ENCODE measurements around the gene CHCHD10. TPM values are rescaled to one million over a fixed set of nuclear protein-coding genes. Genes with fewer than 3 reads are reported as not detected.

Gene CHCHD10
- total RNA-seq, 1 experiment from 2014 or later, result 0.46 TPM

GRCh38 chr22:23787910-23788309 is 20.1 kb upstream of the CHCHD10 start:
- no peak for DNase-seq (ENCODE audit: low read depth)

- DNase-seq (ENCODE audit: low read depth), result no peak
Measured at GRCh38 chr22:23787600-23787896, 19.8 kb upstream of the CHCHD10 start.

GRCh38 chr22:23786752-23787599 is 19.2 kb upstream of the CHCHD10 start, which contains the start of gene SMARCB1:
Gene SMARCB1, plus strand, starts transcription at chr22:23786966. Its CDS starts 204 bp downstream, at chr22:23787170.
- DNase-seq (ENCODE audit: low read depth), result peak; percentile 91

- DNase-seq (ENCODE audit: low read depth), result no peak
Measured at GRCh38 chr22:23786261-23786710, 18.5 kb upstream of the CHCHD10 start.

GRCh38 chr22:23784215-23784732 is 16.5 kb upstream of the CHCHD10 start:
- peak; percentile 82 for DNase-seq (ENCODE audit: low read depth)

- DNase-seq (ENCODE audit: low read depth), result no peak
Measured at GRCh38 chr22:23783265-23784150, 15.7 kb upstream of the CHCHD10 start.

GRCh38 chr22:23782703-23783102 is 14.9 kb upstream of the CHCHD10 start:
- no peak for DNase-seq (ENCODE audit: low read depth)

- no peak for DNase-seq (ENCODE audit: low read depth)
Measured at GRCh38 chr22:23782252-23782651, 14.5 kb upstream of the CHCHD10 start.

GRCh38 chr22:23781511-23782183 is 13.9 kb upstream of the CHCHD10 start:
- peak; percentile 70 for DNase-seq (ENCODE audit: low read depth)

GRCh38 chr22:23781065-23781464 is 13.3 kb upstream of the CHCHD10 start:
- DNase-seq (ENCODE audit: low read depth), result no peak

GRCh38 chr22:23780146-23780748 is 12.5 kb upstream of the CHCHD10 start:
- DNase-seq (ENCODE audit: low read depth), result no peak

- no peak for DNase-seq (ENCODE audit: low read depth)
Measured at GRCh38 chr22:23779731-23780130, 12.0 kb upstream of the CHCHD10 start.

GRCh38 chr22:23779083-23779482 is 11.3 kb upstream of the CHCHD10 start:
- no peak for DNase-seq (ENCODE audit: low read depth)

GRCh38 chr22:23778577-23778900 is 10.8 kb upstream of the CHCHD10 start:
- DNase-seq (ENCODE audit: low read depth), result no peak

- peak; percentile 29 for DNase-seq (ENCODE audit: low read depth)
Measured at GRCh38 chr22:23777776-23778576, 10.2 kb upstream of the CHCHD10 start.

GRCh38 chr22:23775779-23776375 is 8.1 kb upstream of the CHCHD10 start:
- no peak for DNase-seq (ENCODE audit: low read depth)

GRCh38 chr22:23774922-23775436 is 7.2 kb upstream of the CHCHD10 start:
- peak; percentile 50 for DNase-seq (ENCODE audit: low read depth)

- no peak for DNase-seq (ENCODE audit: low read depth)
Measured at GRCh38 chr22:23774114-23774921, 6.5 kb upstream of the CHCHD10 start.

Data from LHCN-M2 (cell line).